DND-41 (cell line): ENCODE measurements around the gene CRTAC1.

Source experiments
- CTCF ChIP-seq: IDR thresholded peaks from 2 replicates; pipeline ENCODE4 v1.5.1; 2012; ENCODE audit warnings: borderline replicate concordance, low read length, moderate library complexity, mild to moderate bottlenecking; ENCODE audit not compliant: poor library complexity, severe bottlenecking; ENCODE audit errors: extremely low read depth
- EZH2 ChIP-seq: IDR thresholded peaks from 3 replicates; pipeline ENCODE4 v1.6.1; 2012; ENCODE audit warnings: borderline replicate concordance, low read depth, mild to moderate bottlenecking, moderate library complexity, low read length, inconsistent platforms; ENCODE audit not compliant: severe bottlenecking

- no peak for TF ChIP-seq CTCF
- TF ChIP-seq EZH2, result no peak
Observed at GRCh38 chr10:97861097-97861750, 169.2 kb downstream of the CRTAC1 start.
